GM21526 (cell line): ENCODE results near the gene DUSP7.

Source experiments
- ATAC-seq: cut with Tn5 transposase; IDR thresholded peaks from one replicate; pipeline ENCODE4 v1.9.1; 2021; ENCODE audit warnings: moderate library complexity; ENCODE audit not compliant: unreplicated experiment, low FRiP score

DUSP7 gene

GRCh38 chr3:52056521-52056967 lies at the start of gene DUSP7:
TSS of gene DUSP7 (minus strand) at chr3:52056571. CDS start at chr3:52056366, 205 bp downstream.
- ATAC-seq = peak; percentile 31

GRCh38 chr3:52104684-52105640 lies 48.6 kb upstream of the DUSP7 start:
- ATAC-seq = no peak

GRCh38 chr3:52102934-52103333 lies 46.6 kb upstream of the DUSP7 start:
- no peak for ATAC-seq

- ATAC-seq = no peak
Observed at GRCh38 chr3:52099001-52099401, 42.6 kb upstream of the DUSP7 start.

- ATAC-seq = no peak
Observed at GRCh38 chr3:52097851-52098507, 41.6 kb upstream of the DUSP7 start.

GRCh38 chr3:52095990-52096775 lies 39.8 kb upstream of the DUSP7 start:
- ATAC-seq = no peak

- no peak for ATAC-seq
Observed at GRCh38 chr3:52094571-52095485, 38.5 kb upstream of the DUSP7 start.

GRCh38 chr3:52093756-52094545 lies 37.6 kb upstream of the DUSP7 start:
- ATAC-seq = no peak

- ATAC-seq = no peak
Observed at GRCh38 chr3:52092891-52093290, 36.5 kb upstream of the DUSP7 start.

GRCh38 chr3:52092271-52092660 lies 35.9 kb upstream of the DUSP7 start:
- no peak for ATAC-seq

- ATAC-seq = no peak
Observed at GRCh38 chr3:52091586-52092270, 35.4 kb upstream of the DUSP7 start.

GRCh38 chr3:52090933-52091468 lies 34.6 kb upstream of the DUSP7 start:
- ATAC-seq = no peak

- no peak for ATAC-seq
Observed at GRCh38 chr3:52090131-52090932, 34.0 kb upstream of the DUSP7 start.

- ATAC-seq = no peak
Observed at GRCh38 chr3:52089691-52090090, 33.3 kb upstream of the DUSP7 start.

- ATAC-seq = no peak
Observed at GRCh38 chr3:52088445-52089367, 32.3 kb upstream of the DUSP7 start.

- no peak for ATAC-seq
Observed at GRCh38 chr3:52087731-52088130, 31.4 kb upstream of the DUSP7 start.
